Measurements from ENCODE around the gene TSKS. TPM values are rescaled to one million over a fixed set of nuclear protein-coding genes. Genes with fewer than 3 reads are reported as not detected.

Gene TSKS
- total and polyA plus RNA-seq, 11 donors, result 0.23 to 0.77 (median 0.40) TPM; not detected in 3

GRCh38 chr19:49749771-49750170 lies 13.3 kb downstream of the TSKS start:
- WGBS, 4 donors, result 54 to 68% (median 59%) methylated on average over 1 of the region's 1 CpG
- ATAC-seq (no peak), DNase-seq (no peak)
- H3K9me3 ChIP-seq, result peaks cover 0 to 7% (median 0%) of the 10 kb centered on the region in 12 donors
- H3K27me3 ChIP-seq, result no peaks in the 10 kb centered on the region
- H3K4me3 ChIP-seq, result no peak overlapping the region
- H3K4me1 ChIP-seq, result peaks cover 0 to 5% (median 0%) of the 10 kb centered on the region in 12 donors
- no peaks in the 10 kb centered on the region for H3K36me3 ChIP-seq
- no peak overlapping the region for H3K27ac ChIP-seq
- TF ChIP-seq CTCF (IDR thresholded peaks at IDR 0.05) (no peak), POLR2A (IDR thresholded peaks at IDR 0.05) (no peak)
- intact Hi-C loops (cut with DNase I), result no loop called here

DNA sequence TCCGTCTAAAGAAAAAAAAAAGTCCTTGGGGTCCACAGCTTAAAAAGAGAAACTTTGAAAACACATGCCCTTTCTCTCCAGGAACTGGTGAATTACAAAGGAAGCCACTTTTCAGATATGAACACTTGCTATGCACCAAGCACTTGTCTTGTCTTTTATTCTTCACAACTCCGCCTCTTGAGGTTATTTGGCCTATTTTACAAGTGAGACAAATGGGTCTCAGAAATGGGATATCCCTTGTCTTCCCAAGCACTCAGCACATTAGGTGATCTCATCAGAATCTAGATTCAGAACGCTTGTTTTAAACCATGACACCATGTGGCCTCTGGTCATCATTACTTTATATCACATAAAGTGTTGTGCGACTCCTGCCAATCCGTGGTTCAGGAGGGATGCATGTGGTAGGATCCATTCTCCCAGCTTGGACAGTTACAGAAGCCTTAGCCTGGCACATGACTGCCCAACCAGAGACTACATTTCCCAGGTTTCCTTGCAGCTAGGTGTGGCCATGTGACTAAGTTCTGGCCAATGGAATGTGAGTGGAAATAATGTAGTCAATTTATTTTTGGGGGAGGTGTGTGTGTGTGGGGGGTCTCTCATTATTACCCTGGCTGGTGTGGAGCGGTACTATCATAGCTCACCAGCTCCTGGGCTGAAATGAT lies 13.9 kb downstream of the TSKS start:
- peaks cover 0 to 5% (median 0%) of the 10 kb centered on the region in 12 donors for H3K4me1 ChIP-seq
- H3K36me3 ChIP-seq, result no peaks in the 10 kb centered on the region
- no peak overlapping the region for H3K27ac ChIP-seq
- intact Hi-C loops (cut with DNase I), result no loop called here
- no peaks in the 10 kb centered on the region for H3K27me3 ChIP-seq
- peaks cover 0 to 7% (median 0%) of the 10 kb centered on the region in 12 donors for H3K9me3 ChIP-seq
- DNase-seq, result no peak
- TF ChIP-seq CTCF (IDR thresholded peaks at IDR 0.05) (no peak), POLR2A (IDR thresholded peaks at IDR 0.05) (no peak)
- 72 to 87% (median 77%) methylated on average over 6 of the region's 6 CpGs for WGBS, 4 donors
- peak in 2 of 4 donors; percentile 24 to 36 for ATAC-seq
- no peak overlapping the region for H3K4me3 ChIP-seq

- WGBS, 4 donors, result 45 to 53% (median 47%) methylated on average over 44 to 52 of the region's 52 CpGs
- H3K27ac ChIP-seq, result no peak overlapping the region
- peak overlapping the region in 2 of 12 donors; percentile 3 to 11 for H3K4me3 ChIP-seq
- H3K36me3 ChIP-seq, result no peaks in the 10 kb centered on the region
- H3K27me3 ChIP-seq, result no peaks in the 10 kb centered on the region
- no peaks in the 10 kb centered on the region for H3K9me3 ChIP-seq
- peaks cover 0 to 2% (median 0%) of the 10 kb centered on the region in 12 donors for H3K4me1 ChIP-seq
- ATAC-seq, result peak in 3 of 4 donors; percentile 35 to 77 (median 44)
- DNase-seq, result peak; percentile 29 to 79 (median 58)
- TF ChIP-seq POLR2A (IDR thresholded peaks at IDR 0.05) (no peak), CTCF (IDR thresholded peaks at IDR 0.05) (no peak)
- intact Hi-C loops (cut with DNase I), result no loop called here
These were observed 16.7 kb downstream of the TSKS start for GRCh38 chr19:49746206-49746958.

DNA sequence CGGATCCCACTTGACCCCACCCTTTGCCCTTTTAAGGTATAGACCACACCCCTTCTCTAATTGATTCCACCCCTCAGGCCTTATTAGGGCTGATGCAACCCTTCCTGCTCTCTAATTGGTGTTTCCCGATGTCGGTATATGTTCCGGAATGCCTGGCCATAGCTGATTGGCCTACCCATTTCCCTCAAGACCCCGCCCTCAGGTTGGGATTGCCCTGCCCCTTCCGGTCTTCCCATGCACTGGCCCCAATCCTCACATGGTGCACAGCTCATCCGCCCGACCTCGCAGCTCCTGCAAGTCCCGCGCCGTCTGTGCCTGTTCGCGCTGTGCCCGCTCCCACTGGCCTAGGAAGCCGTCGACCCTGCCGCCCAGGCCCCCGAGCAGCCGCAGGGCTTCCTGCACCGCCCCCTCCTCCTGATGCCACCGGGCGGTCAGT lies 18.1 kb downstream of the TSKS start:
- ATAC-seq (no peak), DNase-seq (no peak)
- no peak for TF ChIP-seq POLR2A (IDR thresholded peaks at IDR 0.05)
- TF ChIP-seq CTCF (IDR thresholded peaks at IDR 0.05), result no peak
- H3K9me3 ChIP-seq, result no peaks in the 10 kb centered on the region
- intact Hi-C loops (cut with DNase I), result no loop called here
- no peaks in the 10 kb centered on the region for H3K4me1 ChIP-seq
- H3K27ac ChIP-seq, result no peak overlapping the region
- no peaks in the 10 kb centered on the region for H3K36me3 ChIP-seq
- H3K27me3 ChIP-seq, result no peaks in the 10 kb centered on the region
- H3K4me3 ChIP-seq, result no peak overlapping the region
- WGBS, 4 donors, result 94 to 97% (median 96%) methylated on average over 23 of the region's 23 CpGs
